WI38 (cell line): ENCODE results near the gene SPEG.

Experiments used
- H3K4me3 ChIP-seq: 2 replicates; pipeline ENCODE4 v1.5.1; 2011; ENCODE audit warnings: low read depth, mild to moderate bottlenecking, control low read depth, low read length
- TF ChIP-seq, protein P1 (sequence below): IDR thresholded peaks from 2 replicates; pipeline ENCODE4 v1.5.1; 2012; ENCODE audit warnings: low read depth, mild to moderate bottlenecking, control low read depth, low read length

The SPEG gene

GRCh38 chr2:219512524-219513216 lies 78.0 kb downstream of the SPEG start:
- TF ChIP-seq, protein P1, sequence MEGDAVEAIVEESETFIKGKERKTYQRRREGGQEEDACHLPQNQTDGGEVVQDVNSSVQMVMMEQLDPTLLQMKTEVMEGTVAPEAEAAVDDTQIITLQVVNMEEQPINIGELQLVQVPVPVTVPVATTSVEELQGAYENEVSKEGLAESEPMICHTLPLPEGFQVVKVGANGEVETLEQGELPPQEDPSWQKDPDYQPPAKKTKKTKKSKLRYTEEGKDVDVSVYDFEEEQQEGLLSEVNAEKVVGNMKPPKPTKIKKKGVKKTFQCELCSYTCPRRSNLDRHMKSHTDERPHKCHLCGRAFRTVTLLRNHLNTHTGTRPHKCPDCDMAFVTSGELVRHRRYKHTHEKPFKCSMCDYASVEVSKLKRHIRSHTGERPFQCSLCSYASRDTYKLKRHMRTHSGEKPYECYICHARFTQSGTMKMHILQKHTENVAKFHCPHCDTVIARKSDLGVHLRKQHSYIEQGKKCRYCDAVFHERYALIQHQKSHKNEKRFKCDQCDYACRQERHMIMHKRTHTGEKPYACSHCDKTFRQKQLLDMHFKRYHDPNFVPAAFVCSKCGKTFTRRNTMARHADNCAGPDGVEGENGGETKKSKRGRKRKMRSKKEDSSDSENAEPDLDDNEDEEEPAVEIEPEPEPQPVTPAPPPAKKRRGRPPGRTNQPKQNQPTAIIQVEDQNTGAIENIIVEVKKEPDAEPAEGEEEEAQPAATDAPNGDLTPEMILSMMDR = no peak
- H3K4me3 ChIP-seq = no peak overlapping the region

GRCh38 chr2:219513787-219514186 lies 79.1 kb downstream of the SPEG start:
- no peak overlapping the region for H3K4me3 ChIP-seq
- TF ChIP-seq, protein P1 = no peak

DNA sequence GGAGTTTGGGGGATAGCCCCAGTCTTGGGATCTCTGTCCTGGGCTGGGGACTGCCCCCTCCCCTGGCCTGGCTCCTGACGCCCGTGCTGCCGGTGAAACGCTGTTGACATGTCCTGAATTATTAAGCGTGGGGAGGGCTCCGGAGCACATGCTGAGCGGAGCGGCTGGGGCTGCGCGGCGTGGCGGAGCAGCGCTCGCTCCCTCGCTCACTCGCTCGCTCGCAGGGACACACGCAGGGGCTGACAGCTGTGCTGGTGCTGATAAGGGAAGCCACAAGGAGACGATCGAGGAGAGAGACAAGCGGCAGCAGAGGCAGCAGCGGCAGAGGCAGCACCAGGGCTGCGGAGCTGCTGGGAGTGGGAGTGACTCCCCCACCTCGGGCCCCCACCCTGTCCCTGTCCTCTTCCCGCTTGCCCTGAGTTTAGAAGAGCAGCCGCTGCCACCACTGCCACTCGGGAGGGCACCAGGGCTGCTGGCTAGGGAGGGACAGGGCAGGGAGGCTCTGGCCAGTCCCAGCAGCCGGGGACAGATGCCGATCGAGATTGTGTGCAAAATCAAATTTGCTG lies 79.6 kb downstream of the SPEG start, which contains the start of gene ASIC4:
TSS of gene ASIC4 (plus strand) at position 287 of the 566 bp plus-strand sequence. CDS start at position 530, 243 bp downstream.
- H3K4me3 ChIP-seq = no peak within 1 kb of the TSS
- TF ChIP-seq, protein P1 = no peak

DNA sequence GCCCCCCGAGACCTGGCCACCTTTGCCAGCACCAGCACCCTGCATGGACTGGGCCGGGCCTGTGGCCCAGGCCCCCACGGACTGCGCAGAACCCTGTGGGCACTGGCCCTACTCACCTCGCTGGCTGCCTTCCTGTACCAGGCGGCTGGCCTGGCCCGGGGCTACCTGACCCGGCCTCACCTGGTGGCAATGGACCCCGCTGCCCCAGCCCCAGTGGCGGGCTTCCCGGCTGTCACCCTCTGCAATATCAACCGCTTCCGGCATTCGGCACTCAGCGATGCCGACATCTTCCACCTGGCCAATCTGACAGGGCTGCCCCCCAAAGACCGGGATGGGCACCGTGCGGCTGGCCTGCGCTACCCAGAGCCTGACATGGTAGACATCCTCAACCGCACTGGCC lies 80.2 kb downstream of the SPEG start:
- TF ChIP-seq, protein P1 = no peak
- no peak overlapping the region for H3K4me3 ChIP-seq

GRCh38 chr2:219515874-219516629 lies 81.4 kb downstream of the SPEG start:
- TF ChIP-seq, protein P1 = no peak
- H3K4me3 ChIP-seq = no peak overlapping the region

DNA sequence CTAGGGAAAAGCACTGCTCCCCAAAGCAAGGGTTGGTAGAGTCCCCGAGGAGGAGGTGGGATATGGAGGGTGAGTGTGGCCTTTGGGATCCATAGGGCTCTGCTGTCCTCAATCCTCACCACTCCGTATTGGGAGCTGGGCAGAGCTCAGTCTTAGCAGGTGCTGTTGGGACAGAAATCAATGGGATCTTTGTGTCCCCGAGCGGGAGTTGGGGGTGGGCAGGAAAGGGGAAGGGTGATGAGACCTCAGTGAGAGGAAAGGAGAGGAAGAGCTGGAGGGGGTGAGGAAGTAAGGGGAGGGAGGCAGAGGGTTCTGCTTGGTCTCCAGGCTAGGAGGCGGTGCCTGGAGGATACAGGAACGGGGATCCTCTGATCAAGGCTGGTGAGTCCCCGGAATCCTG lies 82.2 kb downstream of the SPEG start:
- no peak overlapping the region for H3K4me3 ChIP-seq
- TF ChIP-seq, protein P1 = no peak
